HG03469 (cell line): ENCODE results near the gene MYLK2.
"Not testable (repeated sequence)": the region's sequence is repeated elsewhere in the genome, so short reads cannot be mapped to it uniquely, and the experiment has no call there.

Experiments used
- ATAC-seq: cut with Tn5 transposase; IDR thresholded peaks from one replicate; pipeline ENCODE4 v1.9.1; 2021; ENCODE audit warnings: mild to moderate bottlenecking, moderate library complexity, moderate number of reproducible peaks; ENCODE audit not compliant: unreplicated experiment

The MYLK2 gene

DNA sequence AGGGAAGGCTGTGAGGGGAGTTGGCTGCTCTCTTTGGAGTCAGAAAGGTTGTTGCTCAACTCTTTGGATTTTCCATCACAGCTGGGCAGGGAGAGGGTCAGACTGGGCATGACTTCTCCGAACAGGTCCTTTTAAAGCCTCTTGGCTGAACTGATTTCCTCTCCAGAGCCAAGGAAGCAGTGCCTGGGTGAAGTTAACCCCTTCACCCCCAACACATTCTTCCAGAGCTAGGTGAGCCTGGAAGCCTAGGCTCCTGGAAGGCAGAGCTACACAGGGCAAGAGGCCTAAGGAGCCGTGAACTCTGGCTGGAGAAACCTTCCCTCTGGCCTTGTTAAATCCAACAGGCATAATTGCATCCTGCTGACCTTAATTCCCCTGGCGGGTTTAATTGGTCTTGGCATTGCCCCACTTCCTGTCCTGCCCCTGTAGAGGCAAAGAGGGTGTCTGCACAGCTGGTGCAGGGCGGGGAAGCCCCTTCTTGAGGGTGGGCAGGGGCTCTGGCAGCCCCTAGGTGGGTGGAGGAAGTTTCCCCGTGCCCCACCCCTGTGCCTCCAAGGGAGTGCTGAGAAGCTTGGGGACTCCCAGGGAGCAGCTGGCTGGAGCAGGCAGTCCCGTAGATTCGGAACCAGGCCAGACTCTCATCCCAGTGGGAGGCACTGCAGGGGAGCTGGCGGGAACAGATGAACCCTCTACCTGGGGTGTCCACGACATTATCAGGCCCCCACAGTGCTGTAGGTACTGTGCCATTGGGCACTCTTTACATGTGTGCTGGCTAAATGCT is 3.6 kb upstream of the MYLK2 start:
- ATAC-seq, result no peak

DNA sequence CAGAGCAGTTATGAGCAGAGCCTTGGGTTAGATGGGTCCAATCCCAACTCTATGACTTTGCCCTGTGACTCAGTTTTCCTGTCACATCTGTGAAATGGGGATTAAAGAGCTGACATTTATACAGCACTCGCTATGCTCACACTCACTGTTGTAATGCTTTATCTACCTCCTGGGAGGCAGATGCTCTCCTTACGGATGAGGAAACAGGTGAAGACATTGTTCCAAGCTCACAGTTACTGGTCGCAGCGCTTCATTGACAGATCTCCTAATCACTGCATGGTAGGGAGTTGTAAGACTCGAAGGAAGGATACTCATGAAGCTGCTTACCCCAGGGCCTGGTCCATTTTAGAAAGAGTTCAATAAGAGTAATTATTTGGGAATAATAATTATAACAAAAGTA is 2.9 kb upstream of the MYLK2 start:
- no peak for ATAC-seq

DNA sequence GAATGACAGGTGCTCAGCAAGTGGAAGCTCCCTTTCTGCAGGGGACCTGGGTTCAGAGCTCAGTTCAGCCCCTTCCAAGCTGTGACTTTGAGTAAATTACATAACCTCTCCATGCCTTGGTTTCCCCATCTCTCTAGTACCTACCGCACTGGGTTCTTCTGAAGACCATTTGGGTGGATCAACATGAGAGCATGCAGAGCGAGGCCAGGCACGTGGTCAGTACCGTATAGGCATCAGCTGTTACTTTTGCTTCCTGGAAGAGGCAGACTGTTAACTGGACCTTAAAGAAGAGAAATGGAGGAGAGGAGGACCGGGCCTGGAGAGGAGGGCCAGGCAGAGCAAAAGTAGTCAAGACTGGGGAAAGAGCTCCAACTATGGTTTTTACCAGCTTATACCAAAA is 1.7 kb upstream of the MYLK2 start:
- ATAC-seq, result no peak

DNA sequence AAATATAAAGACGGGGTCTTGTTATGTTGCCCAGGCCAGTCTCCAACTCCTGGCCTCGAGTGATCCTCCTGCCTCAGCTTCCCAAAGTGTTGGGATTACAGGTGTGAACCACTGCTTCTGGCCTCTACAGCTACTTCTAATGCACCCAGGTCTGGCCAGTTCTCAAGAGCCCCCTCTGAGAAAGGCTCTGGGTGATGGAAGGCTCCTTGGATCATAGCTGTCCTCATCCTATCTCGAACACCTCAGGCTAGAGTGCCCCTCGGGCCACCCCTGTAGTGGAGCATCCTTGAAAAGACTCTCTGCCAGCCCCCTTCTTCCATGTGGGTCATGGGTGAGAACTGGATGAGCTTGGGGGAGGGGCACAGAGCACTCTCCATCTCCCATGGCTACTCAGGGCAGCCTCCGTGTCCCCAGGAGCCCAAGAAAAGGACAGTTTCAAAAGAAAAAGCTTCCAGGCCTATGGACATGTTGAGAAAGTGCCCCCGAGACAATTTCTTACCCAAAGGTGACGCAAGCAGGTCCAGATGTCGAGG is 714 bp upstream of the MYLK2 start:
- ATAC-seq, result no peak

DNA sequence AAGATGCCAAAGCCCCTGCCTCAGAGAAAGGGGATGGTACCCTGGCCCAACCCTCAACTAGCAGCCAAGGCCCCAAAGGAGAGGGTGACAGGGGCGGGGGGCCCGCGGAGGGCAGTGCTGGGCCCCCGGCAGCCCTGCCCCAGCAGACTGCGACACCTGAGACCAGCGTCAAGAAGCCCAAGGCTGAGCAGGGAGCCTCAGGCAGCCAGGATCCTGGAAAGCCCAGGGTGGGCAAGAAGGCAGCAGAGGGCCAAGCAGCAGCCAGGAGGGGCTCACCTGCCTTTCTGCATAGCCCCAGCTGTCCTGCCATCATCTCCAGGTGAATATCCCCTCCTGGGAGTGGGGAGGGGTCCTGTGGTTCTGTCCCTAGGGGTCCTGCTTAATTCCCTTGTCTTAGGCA is 1.1 kb downstream of the MYLK2 start:
- no peak for ATAC-seq

DNA sequence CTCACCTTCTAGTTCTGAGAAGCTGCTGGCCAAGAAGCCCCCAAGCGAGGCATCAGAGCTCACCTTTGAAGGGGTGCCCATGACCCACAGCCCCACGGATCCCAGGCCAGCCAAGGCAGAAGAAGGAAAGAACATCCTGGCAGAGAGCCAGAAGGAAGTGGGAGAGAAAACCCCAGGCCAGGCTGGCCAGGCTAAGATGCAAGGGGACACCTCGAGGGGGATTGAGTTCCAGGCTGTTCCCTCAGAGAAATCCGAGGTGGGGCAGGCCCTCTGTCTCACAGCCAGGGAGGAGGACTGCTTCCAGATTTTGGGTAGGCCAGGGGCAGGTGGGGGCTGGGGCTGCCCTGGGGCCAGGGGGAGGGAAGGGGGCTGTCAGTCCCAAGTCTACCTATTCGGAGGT is 2.3 kb downstream of the MYLK2 start:
- ATAC-seq, result no peak

DNA sequence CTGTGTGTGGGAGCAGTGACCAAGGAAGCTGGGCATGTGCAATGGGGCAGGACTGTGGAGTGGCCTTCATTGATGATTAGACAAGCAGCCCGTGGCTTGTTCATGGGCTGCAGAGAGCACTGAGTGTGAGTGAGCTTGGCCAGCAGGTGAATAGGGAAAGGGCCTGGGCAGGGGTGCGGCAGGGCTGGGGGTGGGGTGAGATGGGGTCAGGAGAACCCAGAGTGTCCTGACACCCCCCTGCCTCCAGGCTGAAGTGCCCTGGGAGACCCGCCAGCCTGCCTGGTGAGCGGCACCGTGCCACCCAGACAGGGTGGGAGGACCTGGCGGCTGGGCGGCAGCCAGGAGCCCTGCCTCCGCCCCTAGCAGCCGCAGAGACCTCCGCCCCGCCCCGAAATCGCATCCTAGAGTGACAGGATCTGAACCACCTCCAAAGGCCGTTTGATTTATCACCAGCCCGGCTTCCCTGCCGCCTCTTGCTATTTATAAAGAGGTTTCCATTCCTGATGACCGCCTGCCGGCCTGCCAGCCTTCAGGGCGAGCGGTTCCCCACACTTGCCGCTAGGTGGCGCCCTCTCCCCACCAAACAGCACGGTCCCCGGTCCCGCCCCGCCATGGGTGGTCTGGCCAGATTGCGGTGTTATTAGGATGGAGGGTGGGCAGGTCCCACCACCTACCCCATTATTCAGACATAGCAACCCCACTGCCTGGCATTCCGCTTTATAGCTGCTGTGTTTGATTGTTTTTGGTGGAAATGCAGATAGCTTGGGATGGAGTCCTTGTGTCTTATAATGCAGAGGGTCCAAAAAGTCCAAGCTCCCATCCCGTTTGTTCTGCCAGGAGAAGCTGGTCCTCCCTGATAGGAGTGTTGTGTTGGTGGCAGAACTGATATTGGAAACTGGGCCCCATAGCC is 3.5 kb downstream of the MYLK2 start:
- no peak for ATAC-seq

DNA sequence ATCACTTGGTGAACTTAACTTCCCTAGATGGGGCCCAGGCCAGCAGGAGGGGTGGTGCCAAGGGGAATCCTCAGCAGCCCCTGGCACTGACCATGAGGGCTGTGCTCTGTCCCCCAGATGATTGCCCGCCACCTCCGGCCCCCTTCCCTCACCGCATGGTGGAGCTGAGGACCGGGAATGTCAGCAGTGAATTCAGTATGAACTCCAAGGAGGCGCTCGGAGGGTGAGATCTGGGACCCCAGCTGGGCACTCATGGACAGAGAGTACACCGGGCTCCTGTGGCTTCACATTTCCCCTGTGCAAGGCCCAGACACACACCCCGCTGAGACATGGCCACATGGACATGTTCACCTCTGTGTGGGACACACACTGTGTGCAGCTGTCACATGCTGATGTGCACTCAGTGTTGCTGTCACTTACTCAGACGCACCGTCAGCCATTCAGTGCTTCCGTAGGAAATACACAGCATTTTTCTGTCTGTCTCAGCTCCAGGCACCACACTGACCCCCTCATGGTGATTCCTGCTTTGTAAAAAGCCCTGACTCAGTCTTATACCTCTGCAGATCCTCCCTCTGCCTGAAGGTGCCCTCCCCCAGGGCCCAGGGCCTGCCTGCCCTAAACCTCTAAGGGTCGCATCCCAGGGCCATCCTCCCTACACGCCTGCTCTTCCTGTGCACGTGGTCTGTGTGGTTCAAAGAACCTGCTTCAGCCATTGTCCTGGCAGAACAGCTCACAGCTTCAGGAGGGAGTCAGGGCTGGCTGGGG is 4.4 kb downstream of the MYLK2 start:
- no peak for ATAC-seq

DNA sequence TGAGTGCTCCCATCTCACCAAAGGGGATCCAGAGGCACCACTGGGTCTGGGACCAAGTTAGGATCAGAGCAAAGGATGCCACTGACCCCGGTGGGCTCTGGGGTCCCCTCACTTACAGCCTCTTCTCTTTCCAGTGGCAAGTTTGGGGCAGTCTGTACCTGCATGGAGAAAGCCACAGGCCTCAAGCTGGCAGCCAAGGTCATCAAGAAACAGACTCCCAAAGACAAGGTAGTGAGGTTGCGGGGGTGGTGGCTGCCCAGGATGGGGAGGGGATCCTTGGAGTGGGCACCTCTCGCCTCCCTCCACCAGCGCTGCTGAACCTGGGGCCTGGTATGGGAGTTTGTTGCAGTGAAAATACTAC is 4.9 kb downstream of the MYLK2 start:
- ATAC-seq, result no peak

DNA sequence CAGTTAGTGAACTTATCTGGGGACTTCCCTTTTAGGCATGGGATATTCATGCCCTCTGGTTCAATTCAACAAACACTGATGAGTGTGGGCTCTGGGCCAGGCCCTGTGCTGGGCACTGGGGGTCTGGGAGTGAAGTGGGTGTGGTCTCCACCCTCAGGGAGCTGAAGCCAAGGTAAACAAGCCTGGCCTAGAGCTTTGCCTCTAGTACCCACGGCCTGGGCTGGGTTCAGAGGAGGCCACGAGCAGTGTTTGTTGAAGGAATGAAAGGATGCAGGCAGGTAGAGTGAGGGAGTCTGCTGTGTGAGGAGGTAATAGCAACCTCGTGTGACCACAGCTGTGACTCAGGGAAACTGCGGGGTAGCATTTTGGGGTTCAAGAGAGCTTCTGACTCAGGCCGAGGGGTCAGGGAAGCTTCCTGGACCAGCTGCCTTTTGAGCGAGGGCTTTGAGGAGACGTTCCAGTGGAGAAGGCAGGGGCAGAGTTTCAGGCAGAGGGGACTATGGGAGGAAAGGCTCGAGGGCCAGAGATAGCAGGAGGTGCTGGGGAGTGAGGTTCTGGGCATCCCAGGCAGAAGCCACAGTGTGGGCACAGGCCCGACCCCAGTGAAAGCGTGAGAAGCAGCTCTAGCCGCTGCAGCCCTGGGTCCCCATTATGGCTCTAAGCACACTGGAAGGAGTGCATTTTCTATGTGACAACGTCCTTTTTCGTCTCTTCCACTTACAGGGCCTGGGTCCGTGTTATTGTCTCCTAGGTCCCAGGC is 5.6 kb downstream of the MYLK2 start:
- ATAC-seq, result no peak

DNA sequence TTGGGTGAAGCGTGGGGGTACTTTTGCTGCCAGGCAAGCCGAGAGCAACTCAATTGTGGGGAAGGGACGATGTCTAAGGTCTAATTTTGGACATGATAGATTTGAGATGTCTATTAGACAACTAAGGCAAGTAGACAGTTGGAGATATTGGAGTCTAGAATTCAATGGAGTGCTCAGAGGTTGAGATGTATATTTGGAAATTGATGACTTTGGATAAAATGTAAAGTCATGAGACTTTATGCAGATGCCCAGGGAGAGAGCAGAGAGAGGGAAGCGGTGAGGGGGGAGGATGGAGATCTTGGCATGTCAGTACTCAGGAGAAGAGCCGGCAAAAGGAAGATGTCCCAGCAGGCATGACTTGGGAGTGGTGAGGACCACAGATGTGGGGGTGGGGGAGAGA is 6.9 kb downstream of the MYLK2 start:
- no peak for ATAC-seq

DNA sequence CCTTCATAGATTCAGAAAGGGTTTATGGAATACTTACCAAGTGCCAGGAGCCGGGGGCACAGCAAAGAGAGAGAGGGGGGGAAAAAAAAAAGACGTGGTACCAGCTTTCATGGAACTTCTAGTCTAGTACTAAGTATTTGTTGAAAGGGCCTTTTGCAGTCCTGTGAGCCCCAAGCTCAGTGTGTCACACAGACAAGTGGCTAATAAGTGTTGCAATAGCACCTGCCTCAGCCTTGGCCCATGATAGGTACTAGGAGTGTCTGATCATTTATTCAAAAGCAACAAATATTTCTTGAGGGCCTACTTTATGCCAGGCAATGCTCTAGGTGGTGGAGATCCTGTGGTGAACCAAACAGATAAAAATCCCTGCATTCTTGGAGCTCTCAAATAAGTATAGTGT is 7.9 kb downstream of the MYLK2 start:
- no peak for ATAC-seq

DNA sequence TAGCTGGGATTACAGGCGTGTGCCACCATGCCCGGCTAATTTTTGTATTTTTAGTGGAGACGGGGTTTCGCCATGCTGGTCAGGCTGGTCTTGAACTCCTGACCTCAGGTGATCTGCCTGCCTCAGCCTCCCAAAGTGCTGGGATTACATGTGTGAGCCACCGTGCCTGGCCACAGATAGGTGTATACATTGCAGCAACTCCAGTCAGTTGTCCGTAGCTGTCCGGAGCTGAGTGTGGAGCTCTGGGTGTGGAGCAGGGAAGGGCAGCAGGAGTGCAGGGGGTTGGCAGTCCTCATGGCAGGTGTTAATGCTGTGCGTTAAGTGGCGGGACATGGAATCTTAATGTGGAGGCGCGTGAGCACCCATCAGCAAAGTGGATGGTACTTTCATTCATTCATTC is 8.9 kb downstream of the MYLK2 start:
- ATAC-seq, result not testable (repeated sequence)

DNA sequence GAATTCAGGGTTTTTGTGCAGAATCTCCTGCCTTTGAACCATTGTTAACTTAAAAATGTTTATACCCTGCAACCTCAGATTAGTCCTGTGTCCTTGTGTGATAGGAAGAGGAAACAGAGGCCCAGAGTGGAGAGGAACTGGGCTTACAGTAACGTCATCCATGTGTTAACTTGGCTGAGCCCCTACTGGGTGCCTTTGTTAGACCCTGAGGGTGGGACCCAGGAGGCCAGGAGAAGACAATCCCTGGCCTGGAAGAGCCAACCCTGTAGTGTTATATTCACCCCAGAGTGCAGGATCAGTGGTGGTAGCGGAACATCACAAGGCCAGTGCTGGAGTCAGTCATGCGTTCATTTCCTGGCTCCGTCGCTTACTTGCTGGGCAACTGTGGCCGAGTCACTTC is 10.6 kb downstream of the MYLK2 start:
- no peak for ATAC-seq

DNA sequence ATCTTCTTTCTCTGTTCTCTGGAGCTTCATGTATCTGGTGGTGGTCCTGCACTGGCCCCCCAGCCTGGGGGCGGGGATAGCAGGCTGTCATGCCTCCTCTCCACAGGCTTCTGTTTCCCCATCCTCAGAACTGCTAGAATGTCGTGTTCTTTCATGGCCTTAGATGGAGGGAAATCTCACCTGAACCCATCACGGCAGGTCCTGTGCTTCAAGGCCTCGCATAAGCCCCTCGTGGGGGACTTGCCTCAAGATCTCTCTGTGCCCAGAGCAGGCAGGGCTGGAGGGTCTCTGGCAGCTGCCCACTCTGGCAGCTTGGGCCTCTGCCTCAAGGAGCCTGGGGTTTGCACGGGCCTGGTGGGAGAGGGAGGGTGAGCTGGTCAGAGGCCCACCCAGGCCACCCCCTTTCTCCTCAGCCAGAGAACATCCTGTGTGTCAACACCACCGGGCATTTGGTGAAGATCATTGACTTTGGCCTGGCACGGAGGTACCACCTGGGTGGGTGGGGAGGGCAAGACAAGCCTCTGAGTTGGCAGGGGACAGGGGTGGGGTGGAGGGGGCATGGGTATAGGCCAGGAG is 11.3 kb downstream of the MYLK2 start:
- no peak for ATAC-seq

DNA sequence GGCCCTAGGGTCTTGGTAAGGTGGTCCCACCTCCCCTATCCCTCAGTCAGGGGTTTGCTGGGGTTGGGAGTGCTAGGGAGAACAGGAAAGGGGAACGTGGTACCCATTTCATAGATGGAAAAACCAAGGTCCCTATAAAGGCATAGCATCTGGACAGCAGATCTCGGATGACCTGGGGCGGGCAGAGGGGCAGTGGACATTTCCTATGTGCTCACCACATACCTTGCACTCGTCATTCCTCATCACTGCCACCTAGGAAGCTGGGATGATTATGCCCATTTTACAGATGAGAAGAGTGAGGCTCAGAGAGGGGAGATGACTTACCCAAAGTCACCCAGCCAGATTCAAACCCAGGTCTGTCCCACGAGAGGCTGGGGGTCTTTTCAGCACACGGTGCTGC is 12.1 kb downstream of the MYLK2 start:
- no peak for ATAC-seq

DNA sequence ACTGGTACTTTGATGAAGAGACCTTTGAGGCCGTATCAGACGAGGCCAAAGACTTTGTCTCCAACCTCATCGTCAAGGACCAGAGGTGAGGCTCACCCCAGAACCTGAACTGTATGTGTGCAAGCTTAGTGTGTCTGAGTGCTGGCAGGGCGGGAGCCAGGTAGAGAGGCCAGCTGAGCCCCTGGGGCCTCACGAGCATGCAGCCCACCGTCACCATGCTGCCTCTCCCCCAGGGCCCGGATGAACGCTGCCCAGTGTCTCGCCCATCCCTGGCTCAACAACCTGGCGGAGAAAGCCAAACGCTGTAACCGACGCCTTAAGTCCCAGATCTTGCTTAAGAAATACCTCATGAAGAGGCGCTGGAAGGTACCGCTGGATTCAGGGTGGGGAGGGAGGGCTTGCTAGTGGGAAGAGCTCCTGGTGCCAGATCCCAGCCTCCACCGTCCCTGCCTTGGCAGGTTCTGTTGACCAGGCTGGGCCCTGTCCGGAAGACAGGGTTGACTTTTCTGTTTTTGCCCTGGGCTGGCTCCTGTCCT is 12.7 kb downstream of the MYLK2 start:
- no peak for ATAC-seq

DNA sequence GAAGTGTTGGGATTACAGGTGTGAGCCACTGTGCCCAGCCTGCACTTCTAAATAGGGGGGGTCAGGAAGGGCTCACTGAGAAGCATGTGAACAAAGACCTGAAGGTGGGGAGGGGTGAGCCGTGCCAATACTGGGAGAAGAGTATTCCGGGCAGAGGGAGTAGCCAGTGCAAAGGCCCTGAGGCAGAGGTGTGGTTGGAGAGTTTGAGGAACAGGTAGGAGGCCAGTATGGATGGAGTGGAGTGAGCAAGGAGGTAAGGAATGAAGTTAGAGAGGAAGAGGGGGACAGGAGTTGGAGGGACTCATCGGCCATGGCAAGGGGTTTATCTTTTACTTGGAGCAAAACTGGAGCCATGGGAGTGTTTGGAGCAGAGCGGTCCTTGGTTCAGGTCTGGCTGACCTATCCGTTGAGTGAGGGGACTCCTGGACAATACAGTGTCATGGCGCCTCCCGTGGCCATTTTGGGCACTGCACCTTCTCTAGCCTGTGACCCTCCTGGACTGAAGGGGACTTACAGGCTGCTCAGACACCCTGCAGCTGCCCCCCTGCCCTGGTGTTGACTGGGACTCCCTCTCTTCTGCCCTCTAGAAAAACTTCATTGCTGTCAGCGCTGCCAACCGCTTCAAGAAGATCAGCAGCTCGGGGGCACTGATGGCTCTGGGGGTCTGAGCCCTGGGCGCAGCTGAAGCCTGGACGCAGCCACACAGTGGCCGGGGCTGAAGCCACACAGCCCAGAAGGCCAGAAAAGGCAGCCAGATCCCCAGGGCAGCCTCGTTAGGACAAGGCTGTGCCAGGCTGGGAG is 14.2 kb downstream of the MYLK2 start:
- ATAC-seq, result no peak

DNA sequence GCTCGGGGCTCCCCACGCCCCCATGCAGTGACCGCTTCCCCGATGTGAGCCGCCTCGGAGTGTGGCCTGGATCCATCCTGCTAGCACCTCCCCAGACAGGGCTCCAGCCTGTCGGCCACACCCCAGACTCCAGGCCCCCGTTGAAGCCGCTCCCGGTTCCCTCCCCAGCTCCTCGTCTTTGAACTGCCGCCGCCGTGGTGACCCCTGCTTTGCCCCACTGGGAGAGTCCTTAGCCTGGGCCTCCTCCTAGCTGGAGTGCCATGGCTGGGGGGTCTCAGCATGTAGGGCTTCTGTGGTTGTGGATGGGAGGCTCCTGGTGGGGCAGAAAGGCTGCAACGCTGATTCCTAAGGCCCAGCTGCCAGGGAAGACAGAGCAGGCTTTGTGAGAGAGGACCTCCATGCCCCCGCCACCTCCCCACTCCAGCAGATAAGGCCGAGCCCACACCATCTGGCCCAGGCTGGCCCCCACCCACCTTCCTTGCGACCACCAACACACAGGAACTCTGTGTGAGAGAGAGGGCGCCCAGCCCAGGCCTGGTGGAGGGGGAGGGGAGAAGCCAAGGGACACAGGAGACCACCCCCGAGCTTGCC is 14.9 kb downstream of the MYLK2 start:
- no peak for ATAC-seq
